GM23338 (cell line): ENCODE data around the gene CMTM6. TPM values are rescaled to one million over a fixed set of nuclear protein-coding genes. Genes with fewer than 3 reads are reported as not detected.

ENCODE experiments used
- ATAC-seq: fragments of 200-7000 bp; cut with Tn5 transposase; 3 replicates; pipeline ENCODE4 v1.9.1; 2020
- DNase-seq: peaks from one replicate; pipeline ENCODE4 v3.0.0-alpha.2; 2015; ENCODE audit warnings: low spot score
- H2AFZ ChIP-seq: fragments of 200-600 bp; sonication (generic); 2 replicates; pipeline ENCODE4 v1.8.0; 2016; ENCODE audit warnings: antibody characterized with exemption, mild to moderate bottlenecking, moderate library complexity
- H3F3A ChIP-seq: fragments of 200-600 bp; sonication (generic); replicated peaks from 2 replicates; pipeline ENCODE4 v1.8.0; 2017; ENCODE audit warnings: antibody characterized with exemption, mixed run types, low read depth
- H3K27ac ChIP-seq: fragments of 200-600 bp; sonication (generic); 2 replicates; pipeline ENCODE4 v1.6.1; 2016; ENCODE audit warnings: low read depth
- H3K27me3 ChIP-seq: fragments of 200-600 bp; sonication (generic); 2 replicates; pipeline ENCODE4 v1.8.0; 2016; ENCODE audit warnings: mild to moderate bottlenecking, mixed run types, moderate library complexity; ENCODE audit not compliant: insufficient read depth
- H3K36me3 ChIP-seq: fragments of 200-600 bp; sonication (generic); 2 replicates; pipeline ENCODE4 v1.8.0; 2016; ENCODE audit warnings: mild to moderate bottlenecking; ENCODE audit not compliant: insufficient read depth
- H3K4me1 ChIP-seq: fragments of 200-600 bp; sonication (generic); 2 replicates; pipeline ENCODE4 v1.8.0; 2016; ENCODE audit warnings: mild to moderate bottlenecking, moderate library complexity; ENCODE audit not compliant: insufficient read depth
- H3K4me2 ChIP-seq: fragments of 200-600 bp; sonication (generic); 2 replicates; pipeline ENCODE4 v1.7.1; 2017; ENCODE audit warnings: mixed run types
- H3K4me3 ChIP-seq: fragments of 200-600 bp; sonication (generic); 2 replicates; pipeline ENCODE4 v1.6.1; 2016; ENCODE audit warnings: mixed run types
- H3K79me2 ChIP-seq: fragments of 200-600 bp; sonication (generic); replicated peaks from 2 replicates; pipeline ENCODE4 v1.8.0; 2017; ENCODE audit warnings: mild to moderate bottlenecking; ENCODE audit not compliant: insufficient read depth
- H3K9me2 ChIP-seq: fragments of 200-600 bp; sonication (generic); 2 replicates; pipeline ENCODE4 v1.8.0; 2017; ENCODE audit not compliant: insufficient read depth
- H4K20me1 ChIP-seq: fragments of 200-600 bp; sonication (generic); replicated peaks from 2 replicates; pipeline ENCODE4 v1.8.0; 2017; ENCODE audit warnings: mild to moderate bottlenecking; ENCODE audit not compliant: insufficient read depth
- H3K27ac Mint-ChIP-seq: 2 replicates; pipeline ENCODE4 v1.8.0; 2020; ENCODE audit warnings: inconsistent platforms, mild to moderate bottlenecking, moderate library complexity, mixed read lengths
- H3K27me3 Mint-ChIP-seq: 3 replicates; pipeline ENCODE4 v1.8.0; 2022; ENCODE audit warnings: low read depth, mild to moderate bottlenecking, moderate library complexity, mixed read lengths, inconsistent platforms; ENCODE audit not compliant: insufficient read depth, poor library complexity
- H3K36me3 Mint-ChIP-seq: 3 replicates; pipeline ENCODE4 v1.8.0; 2021; ENCODE audit warnings: low read depth, mild to moderate bottlenecking, inconsistent platforms, moderate library complexity, mixed read lengths
- H3K4me1 Mint-ChIP-seq: 3 replicates; pipeline ENCODE4 v1.8.0; 2020; ENCODE audit warnings: mild to moderate bottlenecking, inconsistent platforms, mixed read lengths
- H3K4me3 Mint-ChIP-seq: 3 replicates; pipeline ENCODE4 v1.8.0; 2021; ENCODE audit warnings: moderate library complexity, mild to moderate bottlenecking, inconsistent platforms, mixed read lengths
- H3K9me3 Mint-ChIP-seq: 3 replicates; pipeline ENCODE4 v1.8.0; 2020; ENCODE audit warnings: moderate library complexity, mild to moderate bottlenecking, inconsistent platforms, mixed read lengths
- CREB1 ChIP-seq: fragments of 250-450 bp; sonication (Bioruptor Pico); IDR thresholded peaks from 2 replicates; pipeline ENCODE4 v1.5.0; 2020; ENCODE audit warnings: low read depth, mild to moderate bottlenecking, moderate library complexity
- EZH2phosphoT487 ChIP-seq: fragments of 200-600 bp; sonication (generic); IDR thresholded peaks from one replicate; pipeline ENCODE4 v1.8.1; 2018; ENCODE audit warnings: antibody characterized with exemption; ENCODE audit not compliant: unreplicated experiment
- REST ChIP-seq: IDR thresholded peaks from one replicate; pipeline ENCODE4 v1.6.1; 2018; ENCODE audit warnings: antibody characterized with exemption; ENCODE audit not compliant: unreplicated experiment
- ZNF114 ChIP-seq: fragments of 250-450 bp; sonication (Bioruptor Pico); IDR thresholded peaks from 2 replicates; pipeline ENCODE4 v1.5.0; 2020; ENCODE audit warnings: mild to moderate bottlenecking, moderate library complexity
- ZNF462 ChIP-seq: fragments of 250-450 bp; sonication (Bioruptor Pico); IDR thresholded peaks from 2 replicates; pipeline ENCODE4 v1.5.0; 2020; ENCODE audit warnings: mild to moderate bottlenecking, moderate library complexity
- polyA plus RNA-seq: library from polyadenylated mRNA; unstranded; fragments of >200 nt; fragmentation: Nextera tagmentation; extraction: Ambion mirVana; gene quantifications from 2 replicates; pipeline ENCODE4 v1.2.1, GENCODE V29; 2016
- total RNA-seq: library from RNA; depleted of rRNA; stranded (reverse); fragments of >200 nt; shearing (Covaris generic); gene quantifications from 2 replicates; pipeline ENCODE4 v1.2.3, GENCODE V29; 2014

CMTM6 gene
- total and polyA plus RNA-seq, 2 experiments from 2014 or later: 42.3 to 123 TPM

DNA sequence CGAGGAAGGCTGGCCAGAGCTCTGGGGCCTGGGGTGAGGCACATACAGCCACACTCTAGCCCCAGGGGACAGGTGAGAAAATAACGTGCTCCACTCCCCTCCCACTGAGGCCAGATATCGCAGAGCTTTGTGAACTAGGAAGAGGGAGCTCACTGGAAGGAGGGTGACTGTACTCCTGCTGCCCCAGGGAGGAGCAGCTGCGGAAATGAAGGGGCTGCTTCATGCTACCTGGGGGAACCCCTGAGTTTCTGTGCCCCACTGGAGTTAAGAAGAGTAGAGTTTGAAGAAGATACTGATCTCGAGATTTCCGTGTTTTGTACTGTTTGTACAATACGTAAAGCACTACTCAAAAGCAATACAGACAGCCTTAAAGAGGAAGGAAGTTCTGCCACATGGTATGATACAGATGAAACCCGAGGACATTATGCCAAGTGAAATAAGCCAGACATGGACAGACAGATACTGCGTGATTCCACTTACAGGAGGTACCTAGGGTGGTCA is 44.6 kb downstream of the CMTM6 start:
- H3K9me3 Mint-ChIP-seq: no peaks in the 10 kb centered on the region
- H3F3A ChIP-seq: peaks cover 3% of the 10 kb centered on the region; the same call in 1 of the 2 replicates
- no peak overlapping the region for H2AFZ ChIP-seq
- no peak overlapping the region for H3K4me3 ChIP-seq
- H3K36me3 Mint-ChIP-seq: no peaks in the 10 kb centered on the region; the same call in 1 of the 3 replicates
- H4K20me1 ChIP-seq: no peaks in the 10 kb centered on the region
- ATAC-seq (no peak), DNase-seq (no peak)
- H3K36me3 ChIP-seq: peaks cover 5% of the 10 kb centered on the region; the same call in 1 of the 2 replicates
- H3K27me3 Mint-ChIP-seq: peaks cover 10% of the 10 kb centered on the region
- 0 out of 2 replicates have a peak overlapping the region, but pooled peaks have one; percentile 6 for H3K27ac Mint-ChIP-seq
- TF ChIP-seq EZH2phosphoT487 (no peak), ZNF114 (CRISPR knock-in tag) (no peak), ZNF462 (CRISPR knock-in tag) (no peak), CREB1 (CRISPR knock-in tag) (no peak), REST (no peak)
- no peak overlapping the region; the same call in 2 of the 3 replicates for H3K4me3 Mint-ChIP-seq
- H3K27ac ChIP-seq: 0 out of 2 replicates have a peak overlapping the region, but pooled peaks have one; percentile 69
- H3K27me3 ChIP-seq: no peaks in the 10 kb centered on the region
- peaks cover 29% of the 10 kb centered on the region for H3K4me1 Mint-ChIP-seq
- H3K4me1 ChIP-seq: peaks cover 38% of the 10 kb centered on the region
- no peaks in the 10 kb centered on the region for H3K79me2 ChIP-seq
- H3K9me2 ChIP-seq: no peaks in the 10 kb centered on the region
- H3K4me2 ChIP-seq: no peak overlapping the region
